Left lung (tissue), 10 donors: Measurements from ENCODE around the gene RPS18. TPM values are rescaled to one million over a fixed set of nuclear protein-coding genes. Genes with fewer than 3 reads are reported as not detected.

Experiments used
- ATAC-seq: fragments of 200-7000 bp; cut with Tn5 transposase; one replicate; pipeline ENCODE4 v1.9.1; 2020; ENCODE audit warnings: moderate library complexity
- DNase-seq, 4 donors: peaks; one replicate each; pipeline ENCODE4 v3.0.0-alpha.2; 2013 to 2020
- H3K27ac ChIP-seq, 2 donors: fragments of 200-600 bp; sonication (generic) in 1 of 2; one replicate each; pipeline versions ENCODE4 v1.5.0 to v1.8.0; 2020 to 2021
- H3K27me3 ChIP-seq, 2 donors: fragments of 200-600 bp; sonication (generic) in 1 of 2; one replicate each; pipeline versions ENCODE4 v1.5.0 to v1.8.0; 2020 to 2021
- H3K36me3 ChIP-seq, 2 donors: fragments of 200-600 bp; sonication (generic) in 1 of 2; one replicate each; pipeline versions ENCODE4 v1.5.0 to v1.8.0; 2020 to 2021
- H3K4me1 ChIP-seq, 2 donors: fragments of 200-600 bp; one replicate each; pipeline ENCODE4 v1.8.0; 2021
- H3K4me3 ChIP-seq, 2 donors: fragments of 200-600 bp; sonication (generic) in 1 of 2; one replicate each; pipeline versions ENCODE4 v1.5.0 to v1.8.0; 2020 to 2021; ENCODE audit warnings: mild to moderate bottlenecking in 1 of 2
- H3K9me3 ChIP-seq, 2 donors: fragments of 200-600 bp; sonication (generic) in 1 of 2; one replicate each; pipeline versions ENCODE4 v1.5.0 to v1.8.0; 2020 to 2021
- CTCF ChIP-seq, 2 donors: fragments of 200-600 bp; sonication (generic) in 1 of 2; IDR thresholded peaks; one replicate each; pipeline versions ENCODE4 v1.5.0 to v1.8.0; 2021; ENCODE audit warnings: antibody characterized with exemption in 2 of 2
- intact Hi-C, 2 donors: fragments of 100-400 bp; cut with DNase I; formaldehyde crosslinking; loops; one replicate each; pipeline versions ENCODE4 v1.11.2 to v1.14.2; 2022
- polyA plus RNA-seq, 6 donors: library from polyadenylated mRNA; unstranded; fragments of 120-200 nt; gene quantifications; one replicate each; pipeline ENCODE4 v1.2.1, GENCODE V29; 2013; ENCODE audit not compliant: insufficient read length in 6 of 6
- total RNA-seq, 2 donors: library from RNA; stranded (reverse); fragmentation: NEBNext Ultra II Directional; extraction: Animal tissue kit (Norgen Biotek cat#: 25700); gene quantifications; one replicate each; pipeline ENCODE4 v1.2.1, GENCODE V29; 2021
- donor health status: DM: no; HTN: yes; CAD: no.
- donor health status: DM: no; HTN: no; CAD: no.

The RPS18 gene
- total and polyA plus RNA-seq, 8 donors = 1,881 to 4,273 (median 3,975) TPM

GRCh38 chr6:33247977-33248642 lies 23.8 kb upstream of the RPS18 start:
- intact Hi-C loops = loop anchor here in 1 of 2 donors (10.0 kb wide), 2 partner anchors 83 to 133 kb away; no protein-coding TSS in a partner anchor
- Histone ChIP-seq H3K4me1 (peaks cover 11 to 31% of the 10 kb centered on the region in 2 donors), H3K27ac (peak overlapping the region; percentile 91 to 92), H3K36me3 (peaks cover 0 to 5% of the 10 kb centered on the region in 2 donors), H3K9me3 (no peaks in the 10 kb centered on the region), H3K27me3 (no peaks in the 10 kb centered on the region), H3K4me3 (peak overlapping the region; percentile 43 to 50)
- ATAC-seq (peak; percentile 89), DNase-seq (peak; percentile 83 to 93 (median 90))
- peak; percentile 86 to 95 for TF ChIP-seq CTCF (IDR thresholded peaks at IDR 0.05)

- peaks cover 0 to 5% of the 10 kb centered on the region in 2 donors for H3K36me3 ChIP-seq
- intact Hi-C loops = loop anchor here in 1 of 2 donors (10.0 kb wide), 2 partner anchors 84 to 134 kb away; no protein-coding TSS in a partner anchor
- DNase-seq (no peak), ATAC-seq (peak; percentile 7)
- H3K4me1 ChIP-seq = peaks cover 11 to 31% of the 10 kb centered on the region in 2 donors
- no peaks in the 10 kb centered on the region for H3K27me3 ChIP-seq
- peak overlapping the region; percentile 43 to 50 for H3K4me3 ChIP-seq
- TF ChIP-seq CTCF (IDR thresholded peaks at IDR 0.05) = peak; percentile 8 to 25
- H3K27ac ChIP-seq = peak overlapping the region; percentile 91 to 92
- H3K9me3 ChIP-seq = no peaks in the 10 kb centered on the region
Observed at GRCh38 chr6:33248643-33248931, 23.3 kb upstream of the RPS18 start.

DNA sequence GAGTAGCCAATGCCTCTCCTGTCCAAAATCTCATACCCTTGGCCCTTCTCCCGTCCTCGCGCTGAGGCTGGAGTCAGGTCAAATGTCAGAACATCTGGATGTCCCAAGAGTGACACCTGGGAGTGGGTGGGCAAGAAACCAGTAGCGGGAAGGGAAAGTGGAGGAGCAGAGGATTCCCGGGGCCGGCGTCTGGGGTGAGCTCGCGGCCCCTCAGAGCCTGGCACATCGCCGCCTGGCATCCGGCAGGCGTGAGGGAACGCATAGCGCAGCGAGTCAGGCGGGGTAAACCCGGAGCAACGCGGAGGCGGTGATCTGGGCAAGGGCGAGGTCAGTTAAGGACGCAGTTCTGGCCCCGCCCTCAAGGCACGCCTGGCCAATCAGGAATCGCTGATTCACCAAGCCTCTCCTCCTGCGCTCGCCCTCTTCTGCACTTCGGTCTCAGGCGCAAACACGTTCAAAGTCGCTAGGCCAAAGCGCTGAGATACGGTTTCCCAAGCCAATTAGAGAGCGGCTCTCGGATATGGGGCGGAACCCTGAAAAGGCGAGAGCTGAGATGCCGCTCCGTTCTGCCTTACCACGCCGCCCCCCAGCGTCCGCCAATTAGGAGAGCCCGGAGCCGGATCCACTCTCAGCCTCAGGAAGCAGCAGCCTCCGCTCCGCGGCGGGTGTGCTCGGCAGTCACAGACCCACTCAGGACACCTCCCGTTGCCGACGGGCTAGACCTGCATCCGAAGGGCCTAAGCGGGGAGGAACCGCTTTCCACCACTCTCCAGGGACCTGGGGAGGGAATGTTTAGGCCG lies 22.7 kb upstream of the RPS18 start:
- DNase-seq (peak; percentile 92 to 98 (median 98)), ATAC-seq (peak; percentile 95)
- Histone ChIP-seq H3K27ac (peak overlapping the region; percentile 91 to 92), H3K27me3 (no peaks in the 10 kb centered on the region), H3K4me1 (peaks cover 11 to 31% of the 10 kb centered on the region in 2 donors), H3K36me3 (peaks cover 0 to 5% of the 10 kb centered on the region in 2 donors), H3K4me3 (peak overlapping the region; percentile 43 to 50), H3K9me3 (no peaks in the 10 kb centered on the region)
- intact Hi-C loops = loop anchor here in 1 of 2 donors (10.0 kb wide), 2 partner anchors 84 to 134 kb away; no protein-coding TSS in a partner anchor
- TF ChIP-seq CTCF (IDR thresholded peaks at IDR 0.05) = no peak

DNA sequence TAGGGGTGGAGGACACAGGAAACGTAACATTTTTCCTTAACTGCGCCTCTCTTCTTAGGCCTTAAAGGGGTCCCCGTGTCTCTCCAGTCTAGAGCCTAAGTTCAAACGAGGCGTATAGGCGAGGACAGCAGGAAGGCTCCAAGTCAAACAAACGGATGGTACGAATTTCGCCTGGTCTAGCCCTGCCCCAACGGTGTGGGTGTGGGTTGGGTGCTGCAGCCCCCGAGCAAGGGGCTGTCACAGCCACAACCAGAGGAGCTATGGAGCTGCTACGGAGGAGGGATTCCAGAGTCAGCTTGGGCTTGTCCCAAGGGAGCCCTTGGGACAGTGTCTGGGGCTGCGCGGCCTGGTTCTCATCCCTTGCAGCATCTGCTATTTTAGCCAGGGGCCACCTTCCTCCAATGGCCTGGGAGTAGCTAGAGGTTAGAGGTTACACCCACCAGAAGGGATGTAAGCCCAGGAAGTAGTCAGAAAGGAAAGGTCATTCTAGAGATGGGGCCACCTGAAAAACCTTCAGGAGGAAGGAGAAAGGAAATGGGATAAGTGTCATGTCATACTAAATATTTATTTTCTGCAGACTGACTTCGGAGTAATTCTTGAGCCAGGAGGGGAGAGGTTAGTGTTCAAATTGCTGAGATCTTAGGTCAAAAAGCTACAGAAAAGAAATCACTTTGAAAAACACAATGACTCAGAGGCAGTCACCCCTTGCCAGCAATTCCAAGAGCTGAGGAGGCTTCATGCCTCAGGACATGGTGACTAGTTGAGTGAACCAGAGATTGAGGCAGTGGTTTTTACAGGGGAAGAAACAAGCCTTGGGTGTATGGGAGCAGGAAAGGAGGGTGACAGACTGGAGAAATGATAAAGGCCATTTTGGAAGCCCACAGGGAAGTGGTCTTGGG lies 21.9 kb upstream of the RPS18 start:
- Histone ChIP-seq H3K27me3 (no peaks in the 10 kb centered on the region), H3K36me3 (peaks cover 0 to 5% of the 10 kb centered on the region in 2 donors), H3K4me1 (peaks cover 11 to 31% of the 10 kb centered on the region in 2 donors), H3K9me3 (no peaks in the 10 kb centered on the region), H3K4me3 (peak overlapping the region; percentile 43 to 50), H3K27ac (peak overlapping the region; percentile 91 to 92)
- DNase-seq (peak in 1 of 4 donors; percentile 35), ATAC-seq (no peak)
- intact Hi-C loops = loop anchor here in 1 of 2 donors (10.0 kb wide), 2 partner anchors 85 to 135 kb away; no protein-coding TSS in a partner anchor
- TF ChIP-seq CTCF (IDR thresholded peaks at IDR 0.05) = no peak
